Stimulated activated naive CD4-positive, alpha-beta T cell treated with Interleukin-2 at 50 U/mL for 16 hours (primary cell): ENCODE measurements around the gene HMGCR.
"Not testable (repeated sequence)": the region's sequence is repeated elsewhere in the genome, so short reads cannot be mapped to it uniquely, and the experiment has no call there.

Experiments
- DNase-seq: peaks from one replicate; lab custom pipeline; 2025; lab: John Stamatoyannopoulos, UW

HMGCR gene

GRCh38 chr5:75336615-75337336 is at the start of gene HMGCR:
TSS of gene HMGCR (plus strand) at chr5:75337220. CDS start at chr5:75342606, 5,386 bp downstream.
- DNase-seq: peak; percentile 99

- not testable (repeated sequence) for DNase-seq
Measured at GRCh38 chr5:75291844-75292243, 45.2 kb upstream of the HMGCR start.

- no peak for DNase-seq
Measured at GRCh38 chr5:75300084-75300483, 36.9 kb upstream of the HMGCR start.

- DNase-seq: no peak
Measured at GRCh38 chr5:75303419-75303818, 33.6 kb upstream of the HMGCR start.

- not testable (repeated sequence) for DNase-seq
Measured at GRCh38 chr5:75304486-75304885, 32.5 kb upstream of the HMGCR start.

GRCh38 chr5:75306746-75307145 is 30.3 kb upstream of the HMGCR start:
- DNase-seq: no peak

GRCh38 chr5:75310212-75310611 is 26.8 kb upstream of the HMGCR start:
- no peak for DNase-seq

- DNase-seq: not testable (repeated sequence)
Measured at GRCh38 chr5:75319148-75319547, 17.9 kb upstream of the HMGCR start.

GRCh38 chr5:75319638-75320037 is 17.4 kb upstream of the HMGCR start:
- no peak for DNase-seq

GRCh38 chr5:75320371-75320770 is 16.6 kb upstream of the HMGCR start:
- DNase-seq: no peak

- no peak for DNase-seq
Measured at GRCh38 chr5:75322066-75322465, 15.0 kb upstream of the HMGCR start.

GRCh38 chr5:75324791-75325190 is 12.2 kb upstream of the HMGCR start:
- DNase-seq: no peak

- no peak for DNase-seq
Measured at GRCh38 chr5:75325242-75325641, 11.8 kb upstream of the HMGCR start.

- DNase-seq: no peak
Measured at GRCh38 chr5:75330404-75330803, 6.6 kb upstream of the HMGCR start.

- DNase-seq: no peak
Measured at GRCh38 chr5:75331095-75332090, 5.6 kb upstream of the HMGCR start.

GRCh38 chr5:75333759-75334158 is 3.3 kb upstream of the HMGCR start:
- not testable (repeated sequence) for DNase-seq

- not testable (repeated sequence) for DNase-seq
Measured at GRCh38 chr5:75334413-75334812, 2.6 kb upstream of the HMGCR start.

- no peak for DNase-seq
Measured at GRCh38 chr5:75335486-75335885, 1.5 kb upstream of the HMGCR start.

GRCh38 chr5:75335952-75336614 is 937 bp upstream of the HMGCR start:
- DNase-seq: no peak

- peak; percentile 27 for DNase-seq
Measured at GRCh38 chr5:75337366-75338021, 474 bp downstream of the HMGCR start.

- DNase-seq: no peak
Measured at GRCh38 chr5:75338408-75338807, 1.4 kb downstream of the HMGCR start.
